GM12878 (cell line): ENCODE results near the gene PRCC. TPM values are rescaled to one million over a fixed set of nuclear protein-coding genes. Genes with fewer than 3 reads are reported as not detected.

Source experiments
- ATAC-seq: fragments of 200-7000 bp; cut with Tn5 transposase; 3 replicates; pipeline ENCODE4 v1.9.1; 2020; ENCODE audit warnings: mild to moderate bottlenecking, moderate library complexity
- BruUV-seq: library from RNA; stranded (reverse); fragments of 400-500 nt; replicated peaks from 2 replicates; lab custom pipeline; 2021; lab: Mats Ljungman, UMichigan
- CTCF ChIA-PET: fragments of 300-600 bp; sonication (Branson Sonifier 250); formaldehyde crosslinking; extraction: SDS; loops from one replicate; lab custom pipeline; 2021; ENCODE audit warnings: inconsistent platforms; lab: Yijun Ruan, JAX
- POLR2A ChIA-PET: fragments of 350-600 bp; formaldehyde crosslinking; extraction: SDS; loops from one replicate; lab custom pipeline; 2021; ENCODE audit warnings: inconsistent platforms; lab: Charles Lee
- RAD21 ChIA-PET: fragments of 300-600 bp; sonication (Branson Sonifier 250); formaldehyde crosslinking; loops from one replicate; lab custom pipeline; 2023; ENCODE audit warnings: antibody characterized with exemption; ENCODE audit not compliant: unreplicated experiment; lab: Charles Lee
- SMC1A ChIA-PET: fragments of 300-600 bp; sonication (Branson Sonifier 250); formaldehyde crosslinking; loops from one replicate; lab custom pipeline; 2023; ENCODE audit not compliant: unreplicated experiment, uncharacterized antibody; lab: Charles Lee
- DNase-seq: peaks from one replicate; pipeline ENCODE4 v3.0.0-alpha.2; 2011; ENCODE audit warnings: low read depth, low spot score
- FAIRE-seq: peaks from 3 replicates; lab custom pipeline; 2011; peaks lifted over from hg19 to GRCh38; lab: Jason Lieb, UNC
- H2AFZ ChIP-seq: 2 replicates; pipeline ENCODE4 v1.6.0; 2011; ENCODE audit warnings: low read depth, low read length, control low read depth; ENCODE audit not compliant: control insufficient read depth
- H3K27ac ChIP-seq: 2 replicates; pipeline ENCODE4 v1.5.1; 2011; ENCODE audit warnings: control low read depth; ENCODE audit not compliant: control insufficient read depth, insufficient read depth
- H3K27me3 ChIP-seq, 2 experiments: replicated peaks in 1 of 2; 2 replicates each; pipeline versions ENCODE4 v1.6.0 to v1.6.1; 2011; ENCODE audit warnings: low read length in 1 of 2; ENCODE audit not compliant: control insufficient read depth in 2 of 2, insufficient read depth in 2 of 2
- H3K36me3 ChIP-seq, 2 experiments: 2 replicates each; pipeline ENCODE4 v1.5.1; 2011; ENCODE audit warnings: low read length in 1 of 2; ENCODE audit not compliant: control insufficient read depth in 2 of 2, insufficient read depth in 2 of 2
- H3K4me1 ChIP-seq: 2 replicates; pipeline ENCODE4 v1.6.1; 2011; ENCODE audit warnings: mild to moderate bottlenecking, low read length, moderate library complexity, mixed read lengths; ENCODE audit not compliant: control insufficient read depth, insufficient read depth
- H3K4me2 ChIP-seq: 2 replicates; pipeline ENCODE4 v1.6.0; 2011; ENCODE audit warnings: control low read depth; ENCODE audit not compliant: control insufficient read depth, insufficient read depth
- H3K4me3 ChIP-seq: fragments of 200-600 bp; sonication (generic); 2 replicates; pipeline ENCODE4 v1.5.1; 2016
- H3K79me2 ChIP-seq: 2 replicates; pipeline ENCODE4 v1.6.0; 2011; ENCODE audit warnings: low read length; ENCODE audit not compliant: control insufficient read depth, insufficient read depth
- H3K9ac ChIP-seq: 2 replicates; pipeline ENCODE4 v1.8.0; 2011; ENCODE audit warnings: low read length, control low read depth, mixed read lengths; ENCODE audit not compliant: control insufficient read depth, insufficient read depth
- H3K9me3 ChIP-seq: replicated peaks from 3 replicates; pipeline ENCODE4 v1.5.1; 2011; ENCODE audit warnings: mild to moderate bottlenecking, low read length; ENCODE audit not compliant: control insufficient read depth, insufficient read depth
- H4K20me1 ChIP-seq: 2 replicates; pipeline ENCODE4 v1.6.0; 2011; ENCODE audit not compliant: control insufficient read depth, insufficient read depth
- CBX5 ChIP-seq: sonication (generic); IDR thresholded peaks from 2 replicates; pipeline ENCODE4 v1.6.1; 2016; ENCODE audit warnings: low read depth, moderate library complexity, mild to moderate bottlenecking, inconsistent platforms
- CREM ChIP-seq: IDR thresholded peaks from 2 replicates; pipeline ENCODE4 v1.6.1; 2014; ENCODE audit warnings: antibody characterized with exemption, low read depth
- FOXM1 ChIP-seq: IDR thresholded peaks from 2 replicates; pipeline ENCODE4 v1.6.1; 2012; ENCODE audit warnings: low read depth, mild to moderate bottlenecking, inconsistent platforms, low read length, moderate library complexity
- HDAC2 ChIP-seq: fragments of 200-600 bp; sonication (generic); IDR thresholded peaks from 2 replicates; pipeline ENCODE4 v1.6.1; 2017
- IKZF2 ChIP-seq, 2 experiments: fragments of 450-650 bp; IDR thresholded peaks; 2 replicates each; pipeline ENCODE4 v1.6.1; 2017; ENCODE audit warnings: mild to moderate bottlenecking in 2 of 2, moderate library complexity in 2 of 2
- MYB ChIP-seq: fragments of 150-350 bp; IDR thresholded peaks from 2 replicates; pipeline ENCODE4 v1.6.1; 2014; ENCODE audit warnings: mild to moderate bottlenecking, low read depth, low read length, borderline replicate concordance
- RAD51 ChIP-seq: fragments of 450-650 bp; IDR thresholded peaks from 2 replicates; pipeline ENCODE4 v1.6.1; 2016; ENCODE audit warnings: moderate library complexity, mild to moderate bottlenecking, inconsistent platforms
- RELA ChIP-seq: fragments of 450-650 bp; IDR thresholded peaks from 2 replicates; pipeline ENCODE4 v1.8.0; 2014; ENCODE audit warnings: borderline replicate concordance; ENCODE audit not compliant: partially characterized antibody
- TARDBP ChIP-seq: IDR thresholded peaks from 2 replicates; pipeline ENCODE4 v1.6.1; 2016; ENCODE audit warnings: borderline replicate concordance
- TCF3 ChIP-seq: IDR thresholded peaks from 2 replicates; pipeline ENCODE4 v1.6.1; 2012; ENCODE audit warnings: low read depth, mild to moderate bottlenecking, low read length, borderline replicate concordance; ENCODE audit not compliant: insufficient read depth
- WGBS: methylation state at CpG from one replicate; pipeline ENCODE4 v1.1.6; 2016; ENCODE audit warnings: low lambda C conversion rate; ENCODE audit not compliant: insufficient replicate concordance, insufficient coverage; ENCODE audit errors: missing lambda C conversion rate; 5-methylcytosine and 5-hydroxymethylcytosine counted together
- in situ Hi-C: fragments of 300-500 bp; cut with MboI; formaldehyde crosslinking; loops from 9 replicates; pipeline ENCODE4 v1.14.3; 2018; ENCODE audit warnings: mixed read lengths
- intact Hi-C: fragments of 100-400 bp; cut with micrococcal nuclease; formaldehyde crosslinking; loops from one replicate; pipeline ENCODE4 v1.14.2; 2022; ENCODE audit not compliant: unreplicated experiment
- polyA plus RNA-seq, 11 experiments: library from polyadenylated mRNA; depleted of rRNA in 4 of 11; unstranded in 6 of 11; stranded (reverse) in 5 of 11; fragments of >200 nt; fragmentation: Nextera tagmentation in 4 of 11; fragmentation: Illumina TruSeq in 1 of 11; extraction: Ambion mirVana in 4 of 11; extraction: Trizol in 1 of 11; gene quantifications; 1 replicate in 1 of 11; 2 replicates in 10 of 11; pipeline versions ENCODE4 v1.2.1 to v1.2.3, GENCODE V29; 2011 to 2016; ENCODE audit warnings: inconsistent platforms in 2 of 11, missing spikeins in 2 of 11, low read depth in 1 of 11
- total RNA-seq, 4 experiments: library from RNA; depleted of rRNA in 3 of 4; stranded (reverse); fragments of >200 nt in 3 of 4; fragmentation: Illumina TruSeq in 1 of 4; extraction: Trizol in 1 of 4; gene quantifications; 2 replicates each; pipeline versions ENCODE4 v1.2.1 to v1.2.3, GENCODE V29; 2013 to 2021
- TF ChIP-seq, protein P1 (sequence below): fragments of 450-650 bp; IDR thresholded peaks from 2 replicates; pipeline ENCODE4 v1.6.1; 2016; ENCODE audit warnings: mild to moderate bottlenecking
- TF ChIP-seq, protein P2 (sequence below): fragments of 450-650 bp; IDR thresholded peaks from 2 replicates; pipeline ENCODE4 v1.6.1; 2016; ENCODE audit warnings: mild to moderate bottlenecking
- TF ChIP-seq, protein P3 (sequence below): IDR thresholded peaks from 2 replicates; pipeline ENCODE4 v1.6.1; 2011; ENCODE audit warnings: low read depth, low read length, improper control_type of control experiment, borderline replicate concordance
- TF ChIP-seq, protein P4 (sequence below): fragments of 450-650 bp; formaldehyde crosslinking; IDR thresholded peaks from 2 replicates; pipeline ENCODE4 v1.4.0; 2020; ENCODE audit warnings: mild to moderate bottlenecking, moderate library complexity

Gene PRCC
- total and polyA plus RNA-seq, 10 of the 15 experiments (the other 5 are each of a cell fraction or from before 2014, with no cell fraction given): 23.8 to 132 (median 63.1) TPM

DNA sequence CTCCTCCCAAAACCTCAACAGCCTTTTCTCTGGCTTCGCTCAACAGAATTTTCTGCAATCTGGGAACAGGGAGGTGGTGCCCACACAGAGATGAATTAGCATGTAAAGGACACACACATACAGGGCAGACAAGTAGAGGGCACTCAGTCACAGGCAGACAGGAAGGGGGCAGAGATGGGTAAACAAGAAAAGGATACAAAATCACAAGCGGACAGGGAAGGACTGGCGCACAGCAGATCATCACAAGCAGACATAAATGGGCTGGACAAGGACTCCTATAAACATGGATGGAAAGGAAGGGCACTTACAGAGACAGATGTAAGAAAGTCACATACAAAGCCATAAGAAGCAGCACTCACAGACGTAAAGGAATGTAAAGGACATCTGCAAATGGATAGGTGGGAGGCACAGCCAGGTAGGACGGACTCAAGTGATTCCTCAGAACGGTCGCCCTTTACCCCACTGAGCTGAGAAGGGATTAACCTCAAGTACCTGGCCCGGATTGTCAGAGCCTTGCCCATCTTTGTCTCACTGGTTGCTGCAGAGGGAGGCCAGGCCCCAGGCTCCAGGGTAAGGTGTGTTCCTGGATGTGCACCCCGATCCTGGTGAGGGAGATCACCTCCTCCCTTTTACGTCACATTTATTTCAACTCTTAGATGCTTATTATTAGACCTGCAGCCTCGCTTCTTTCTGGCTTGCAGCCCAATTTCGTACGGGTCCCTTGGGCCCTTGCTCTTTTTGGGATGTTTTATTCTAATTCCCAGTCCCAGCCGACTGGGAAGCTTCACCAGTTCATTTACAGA lies 836 bp upstream of the PRCC start:
- no peaks in the 10 kb centered on the region for H4K20me1 ChIP-seq
- H2AFZ ChIP-seq: peak overlapping the region; percentile 95
- peak overlapping the region; percentile 92 for H3K9ac ChIP-seq
- POLR2A ChIA-PET: interaction anchor here (0.6 to 6.9 kb wide), 7 partner anchors 10 to 534 kb away, joined by 4 to 71 read pairs (median 7); partner anchors contain the start of genes HDGF, ISG20L2, METTL25B and MRPL24
- H3K4me1 ChIP-seq: no peaks in the 10 kb centered on the region
- peak overlapping the region; percentile 87 for H3K4me3 ChIP-seq
- ATAC-seq (peak; percentile 7), DNase-seq (no peak), FAIRE-seq (peak; percentile 72)
- H3K36me3 ChIP-seq: peaks cover 0 to 8% of the 10 kb centered on the region in 2 experiments; a peak in 2 of 4 replicates
- SMC1A ChIA-PET: interaction anchor here (0.6 to 11.8 kb wide), 10 partner anchors 10 to 124 kb away, joined by 3 to 108 read pairs (median 6); partner anchors contain the start of genes HDGF, ISG20L2, METTL25B and MRPL24
- 9% methylated on average over 14 of the region's 14 CpGs for WGBS
- peaks cover 49% of the 10 kb centered on the region for H3K79me2 ChIP-seq
- in situ Hi-C loops (no loop called here), intact Hi-C loops (loop anchor here (1.0 to 5.0 kb wide), 4 partner anchors 15 to 264 kb away; partner anchors contain the start of genes HDGF, ISG20L2, MEF2D and METTL25B)
- RAD21 ChIA-PET: interaction anchor here (0.6 to 5.0 kb wide), 9 partner anchors 12 to 93 kb away, joined by 3 to 59 read pairs (median 4); partner anchors contain the start of genes HDGF, ISG20L2, METTL25B and MRPL24
- H3K4me2 ChIP-seq: peak overlapping the region; percentile 99
- TSS peak; percentile 92 for BruUV-seq
- CTCF ChIA-PET: interaction anchor here (0.6 to 9.6 kb wide), 12 partner anchors 9 to 1631 kb away, joined by 3 to 152 read pairs (median 4); partner anchors contain the start of genes CRABP2, HDGF, ISG20L2 and METTL25B
- no peaks in the 10 kb centered on the region for H3K9me3 ChIP-seq
- H3K27ac ChIP-seq: peak overlapping the region; percentile 86
- H3K27me3 ChIP-seq: no peaks in the 10 kb centered on the region
- no peak for TF ChIP-seq RAD51
- TF ChIP-seq, protein P1, sequence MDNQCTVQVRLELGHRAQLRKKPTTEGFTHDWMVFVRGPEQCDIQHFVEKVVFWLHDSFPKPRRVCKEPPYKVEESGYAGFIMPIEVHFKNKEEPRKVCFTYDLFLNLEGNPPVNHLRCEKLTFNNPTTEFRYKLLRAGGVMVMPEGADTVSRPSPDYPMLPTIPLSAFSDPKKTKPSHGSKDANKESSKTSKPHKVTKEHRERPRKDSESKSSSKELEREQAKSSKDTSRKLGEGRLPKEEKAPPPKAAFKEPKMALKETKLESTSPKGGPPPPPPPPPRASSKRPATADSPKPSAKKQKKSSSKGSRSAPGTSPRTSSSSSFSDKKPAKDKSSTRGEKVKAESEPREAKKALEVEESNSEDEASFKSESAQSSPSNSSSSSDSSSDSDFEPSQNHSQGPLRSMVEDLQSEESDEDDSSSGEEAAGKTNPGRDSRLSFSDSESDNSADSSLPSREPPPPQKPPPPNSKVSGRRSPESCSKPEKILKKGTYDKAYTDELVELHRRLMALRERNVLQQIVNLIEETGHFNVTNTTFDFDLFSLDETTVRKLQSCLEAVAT: no peak
- TF ChIP-seq IKZF2 (IDR thresholded peaks at IDR 0.05): no peak; a peak in 1 of 4 replicates
- TF ChIP-seq, protein P2, sequence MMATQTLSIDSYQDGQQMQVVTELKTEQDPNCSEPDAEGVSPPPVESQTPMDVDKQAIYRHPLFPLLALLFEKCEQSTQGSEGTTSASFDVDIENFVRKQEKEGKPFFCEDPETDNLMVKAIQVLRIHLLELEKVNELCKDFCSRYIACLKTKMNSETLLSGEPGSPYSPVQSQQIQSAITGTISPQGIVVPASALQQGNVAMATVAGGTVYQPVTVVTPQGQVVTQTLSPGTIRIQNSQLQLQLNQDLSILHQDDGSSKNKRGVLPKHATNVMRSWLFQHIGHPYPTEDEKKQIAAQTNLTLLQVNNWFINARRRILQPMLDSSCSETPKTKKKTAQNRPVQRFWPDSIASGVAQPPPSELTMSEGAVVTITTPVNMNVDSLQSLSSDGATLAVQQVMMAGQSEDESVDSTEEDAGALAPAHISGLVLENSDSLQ: no peak
- no peak for TF ChIP-seq TARDBP
- TF ChIP-seq, protein P3, sequence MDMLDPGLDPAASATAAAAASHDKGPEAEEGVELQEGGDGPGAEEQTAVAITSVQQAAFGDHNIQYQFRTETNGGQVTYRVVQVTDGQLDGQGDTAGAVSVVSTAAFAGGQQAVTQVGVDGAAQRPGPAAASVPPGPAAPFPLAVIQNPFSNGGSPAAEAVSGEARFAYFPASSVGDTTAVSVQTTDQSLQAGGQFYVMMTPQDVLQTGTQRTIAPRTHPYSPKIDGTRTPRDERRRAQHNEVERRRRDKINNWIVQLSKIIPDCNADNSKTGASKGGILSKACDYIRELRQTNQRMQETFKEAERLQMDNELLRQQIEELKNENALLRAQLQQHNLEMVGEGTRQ: no peak
- TF ChIP-seq CREM: no peak
- no peak for TF ChIP-seq CBX5
- no peak for TF ChIP-seq RELA
- TF ChIP-seq, protein P4, sequence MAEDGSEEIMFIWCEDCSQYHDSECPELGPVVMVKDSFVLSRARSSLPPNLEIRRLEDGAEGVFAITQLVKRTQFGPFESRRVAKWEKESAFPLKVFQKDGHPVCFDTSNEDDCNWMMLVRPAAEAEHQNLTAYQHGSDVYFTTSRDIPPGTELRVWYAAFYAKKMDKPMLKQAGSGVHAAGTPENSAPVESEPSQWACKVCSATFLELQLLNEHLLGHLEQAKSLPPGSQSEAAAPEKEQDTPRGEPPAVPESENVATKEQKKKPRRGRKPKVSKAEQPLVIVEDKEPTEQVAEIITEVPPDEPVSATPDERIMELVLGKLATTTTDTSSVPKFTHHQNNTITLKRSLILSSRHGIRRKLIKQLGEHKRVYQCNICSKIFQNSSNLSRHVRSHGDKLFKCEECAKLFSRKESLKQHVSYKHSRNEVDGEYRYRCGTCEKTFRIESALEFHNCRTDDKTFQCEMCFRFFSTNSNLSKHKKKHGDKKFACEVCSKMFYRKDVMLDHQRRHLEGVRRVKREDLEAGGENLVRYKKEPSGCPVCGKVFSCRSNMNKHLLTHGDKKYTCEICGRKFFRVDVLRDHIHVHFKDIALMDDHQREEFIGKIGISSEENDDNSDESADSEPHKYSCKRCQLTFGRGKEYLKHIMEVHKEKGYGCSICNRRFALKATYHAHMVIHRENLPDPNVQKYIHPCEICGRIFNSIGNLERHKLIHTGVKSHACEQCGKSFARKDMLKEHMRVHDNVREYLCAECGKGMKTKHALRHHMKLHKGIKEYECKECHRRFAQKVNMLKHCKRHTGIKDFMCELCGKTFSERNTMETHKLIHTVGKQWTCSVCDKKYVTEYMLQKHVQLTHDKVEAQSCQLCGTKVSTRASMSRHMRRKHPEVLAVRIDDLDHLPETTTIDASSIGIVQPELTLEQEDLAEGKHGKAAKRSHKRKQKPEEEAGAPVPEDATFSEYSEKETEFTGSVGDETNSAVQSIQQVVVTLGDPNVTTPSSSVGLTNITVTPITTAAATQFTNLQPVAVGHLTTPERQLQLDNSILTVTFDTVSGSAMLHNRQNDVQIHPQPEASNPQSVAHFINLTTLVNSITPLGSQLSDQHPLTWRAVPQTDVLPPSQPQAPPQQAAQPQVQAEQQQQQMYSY (CRISPR knock-in tag): no peak
- no peak for TF ChIP-seq TCF3
- TF ChIP-seq MYB: no peak
- TF ChIP-seq HDAC2: no peak
- TF ChIP-seq FOXM1: no peak
